Astrocyte of the spinal cord (primary cell): Measurements from ENCODE around the gene GGCX.
"Not testable (repeated sequence)": the region's sequence is repeated elsewhere in the genome, so short reads cannot be mapped to it uniquely, and the experiment has no call there.

ENCODE experiments used
- DNase-seq: peaks from one replicate; pipeline ENCODE4 v3.0.0; 2011; ENCODE audit warnings: low read depth, low spot score
- H3K4me3 ChIP-seq: 2 replicates; pipeline ENCODE4 v1.5.1; 2011; ENCODE audit warnings: low read depth, mild to moderate bottlenecking, low read length, moderate library complexity
- CTCF ChIP-seq: IDR thresholded peaks from 2 replicates; pipeline ENCODE4 v1.5.1; 2012; ENCODE audit warnings: low read depth, mild to moderate bottlenecking, low read length, inconsistent platforms
- in situ Hi-C: cut with HindIII; loops from 2 replicates; pipeline ENCODE4 v1.10.0; 2017; ENCODE audit warnings: low sequenced_read_pairs

The GGCX gene

DNA sequence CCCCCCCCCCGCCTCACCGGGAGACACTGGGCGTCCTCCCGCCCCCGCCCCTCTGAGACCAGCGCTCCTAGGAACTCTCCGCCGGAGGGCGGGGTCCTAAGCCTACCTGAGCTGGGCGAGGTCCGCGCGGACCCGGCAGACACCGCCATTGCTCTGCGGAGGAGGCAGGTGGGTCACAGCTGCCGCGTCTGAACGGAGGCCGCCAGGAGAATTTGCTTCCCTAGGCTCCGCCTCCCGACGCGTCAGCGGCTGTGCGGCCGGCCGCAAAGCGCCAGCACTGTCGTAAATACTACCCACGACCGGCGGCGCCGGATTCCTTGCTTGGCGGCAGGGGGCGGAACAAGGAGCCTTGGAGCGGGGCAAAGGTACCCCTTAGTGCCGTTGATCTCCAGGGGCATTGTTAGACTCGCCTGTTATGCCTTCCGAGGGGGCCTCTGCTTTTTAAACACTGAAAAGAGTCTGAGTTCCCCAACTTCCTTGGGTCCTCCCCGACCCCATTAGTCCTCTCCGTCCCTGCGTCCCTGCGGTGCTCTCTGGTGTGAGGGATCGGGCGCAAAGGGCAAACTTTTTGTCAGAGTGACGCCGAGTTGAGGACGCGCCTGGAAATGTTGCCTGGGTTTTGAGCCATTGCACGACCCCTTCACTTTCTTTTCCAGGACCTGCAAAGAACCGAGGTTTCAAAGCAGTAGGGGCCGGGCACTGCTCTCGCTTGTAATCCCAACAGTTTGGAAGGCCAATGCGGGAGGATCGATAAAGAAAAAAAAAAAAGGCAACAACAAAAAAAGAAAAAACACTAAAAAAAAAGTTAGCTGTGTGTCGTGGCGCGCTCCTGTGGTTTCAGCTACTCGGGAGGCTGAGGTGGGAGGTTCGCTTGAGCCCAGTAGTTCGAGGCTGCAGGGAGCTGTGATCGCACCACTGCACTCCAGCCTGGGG, at the start of gene GGCX:
TSS of gene GGCX (minus strand) at position 214 of the 933 bp plus-strand sequence. CDS start at position 149, 65 bp downstream.
- TF ChIP-seq CTCF = peak; percentile 20
- DNase-seq = peak; percentile 95
- in situ Hi-C loops = no loop called here
- peak within 1 kb of the TSS; percentile 90 for H3K4me3 ChIP-seq

- in situ Hi-C loops = no loop called here
- no peak for DNase-seq
Measured at GRCh38 chr2:85607268-85608215, 46.2 kb upstream of the GGCX start.

DNA sequence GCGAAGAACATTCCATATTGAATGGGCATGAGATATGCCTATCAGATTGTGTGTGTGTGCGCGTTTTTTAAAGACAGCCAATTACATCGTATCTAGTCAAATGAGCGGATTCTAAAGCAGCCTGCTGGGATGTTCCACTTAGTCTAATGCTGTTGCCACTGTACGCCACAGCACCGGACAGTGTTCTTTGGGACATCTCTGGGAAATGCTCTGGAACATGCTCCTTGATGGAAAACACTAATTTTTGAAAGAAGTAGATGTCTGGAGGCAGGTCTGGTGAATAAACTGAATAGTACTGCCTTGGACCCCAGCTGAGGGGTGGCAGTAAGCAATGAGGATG, 44.8 kb upstream of the GGCX start:
- no peak for TF ChIP-seq CTCF
- H3K4me3 ChIP-seq = no peak overlapping the region
- no peak for DNase-seq
- in situ Hi-C loops = no loop called here

More at GRCh38 chr2:85607268-85608215, 46.2 kb upstream of the GGCX start:
- no peak overlapping the region for H3K4me3 ChIP-seq
- TF ChIP-seq CTCF = no peak

- DNase-seq = peak; percentile 94
- H3K4me3 ChIP-seq = no peak overlapping the region
- TF ChIP-seq CTCF = no peak
- in situ Hi-C loops = no loop called here
Measured at GRCh38 chr2:85605406-85606115, 44.3 kb upstream of the GGCX start.

DNA sequence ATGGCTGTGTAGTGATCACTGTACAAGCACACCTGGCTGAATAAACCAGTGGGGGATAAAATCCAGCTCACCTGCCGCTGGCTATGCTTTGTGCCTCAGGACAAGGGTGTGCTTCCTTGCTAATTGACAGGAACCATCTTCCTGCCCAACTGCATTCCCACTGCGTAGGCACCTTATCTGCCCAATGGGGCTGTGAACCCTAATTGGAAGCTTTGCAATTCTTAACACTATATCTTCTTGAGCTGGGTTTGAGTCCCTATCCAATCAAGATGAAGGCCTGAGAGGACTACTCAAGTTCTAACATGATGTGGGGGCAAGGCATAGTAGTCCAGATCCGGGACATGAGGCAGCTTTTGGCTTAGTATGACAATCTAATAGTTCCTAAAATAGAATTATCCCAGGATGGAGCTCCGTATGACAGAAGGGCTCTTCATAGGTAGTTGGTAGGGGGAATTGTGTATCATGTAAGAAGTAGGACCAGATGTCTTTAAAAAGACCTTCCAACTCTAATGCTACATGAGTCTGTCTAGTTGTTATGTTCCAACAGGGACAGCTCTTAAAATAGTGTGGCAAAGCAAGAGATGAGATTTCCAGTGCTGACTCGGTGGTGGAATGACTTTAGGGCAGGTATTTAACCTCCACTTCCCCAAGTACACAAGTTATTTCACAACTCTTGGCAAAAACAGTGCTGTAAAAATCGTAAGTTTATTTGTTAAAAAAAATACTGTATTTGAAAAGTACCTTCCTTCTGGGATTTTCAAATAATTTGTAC, 43.5 kb upstream of the GGCX start:
- in situ Hi-C loops = no loop called here
- no peak overlapping the region for H3K4me3 ChIP-seq
- DNase-seq = peak; percentile 8
- TF ChIP-seq CTCF = no peak

DNA sequence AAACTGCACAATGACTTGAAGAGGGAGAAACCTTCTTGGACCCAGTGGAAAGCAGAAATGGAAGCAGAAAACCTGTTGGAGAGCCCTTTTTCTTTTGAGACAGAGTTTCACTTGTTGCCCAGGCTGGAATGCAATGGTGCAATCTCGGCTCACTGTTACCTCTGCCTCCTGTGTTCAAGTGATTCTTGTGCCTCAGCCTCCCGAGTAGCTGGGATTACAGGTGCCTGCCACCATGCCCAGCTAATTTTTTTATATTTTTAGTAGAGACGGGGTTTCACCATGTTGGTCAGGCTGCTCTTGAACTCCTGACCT, 42.8 kb upstream of the GGCX start:
- in situ Hi-C loops, H3K4me3 ChIP-seq, DNase-seq: not testable (repeated sequence)
